ENCODE data around the gene IL10RB. TPM values are rescaled to one million over a fixed set of nuclear protein-coding genes. Genes with fewer than 3 reads are reported as not detected.
"Not testable (repeated sequence)": the region's sequence is repeated elsewhere in the genome, so short reads cannot be mapped to it uniquely, and the experiment has no call there.

The IL10RB gene
- total RNA-seq, 3 donors from 2014 or later = 45.3 to 100 (median 77.0) TPM

DNA sequence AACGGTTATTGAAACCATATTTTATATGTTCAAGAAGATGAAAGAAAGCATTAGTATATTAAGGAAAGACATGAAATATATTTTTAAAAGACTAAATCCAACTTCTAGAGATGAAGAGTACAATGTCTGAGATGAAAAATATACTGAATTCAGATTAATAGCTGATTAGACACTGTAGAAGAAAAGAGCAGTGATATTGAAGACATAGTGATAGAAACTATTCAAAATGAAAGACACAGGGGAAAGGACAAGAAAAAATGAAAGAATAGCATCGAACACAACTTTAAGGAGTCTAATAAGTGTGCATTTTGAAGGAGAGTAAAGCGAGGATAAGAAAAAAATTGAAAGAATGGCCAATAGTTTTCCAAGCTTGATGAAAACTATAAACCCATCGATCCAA is 47.4 kb downstream of the IL10RB start:
- H3K4me3 ChIP-seq = no peak overlapping the region
- intact Hi-C loops (cut with DNase I, micrococcal nuclease) = no loop called here
- TF ChIP-seq, protein P1, sequence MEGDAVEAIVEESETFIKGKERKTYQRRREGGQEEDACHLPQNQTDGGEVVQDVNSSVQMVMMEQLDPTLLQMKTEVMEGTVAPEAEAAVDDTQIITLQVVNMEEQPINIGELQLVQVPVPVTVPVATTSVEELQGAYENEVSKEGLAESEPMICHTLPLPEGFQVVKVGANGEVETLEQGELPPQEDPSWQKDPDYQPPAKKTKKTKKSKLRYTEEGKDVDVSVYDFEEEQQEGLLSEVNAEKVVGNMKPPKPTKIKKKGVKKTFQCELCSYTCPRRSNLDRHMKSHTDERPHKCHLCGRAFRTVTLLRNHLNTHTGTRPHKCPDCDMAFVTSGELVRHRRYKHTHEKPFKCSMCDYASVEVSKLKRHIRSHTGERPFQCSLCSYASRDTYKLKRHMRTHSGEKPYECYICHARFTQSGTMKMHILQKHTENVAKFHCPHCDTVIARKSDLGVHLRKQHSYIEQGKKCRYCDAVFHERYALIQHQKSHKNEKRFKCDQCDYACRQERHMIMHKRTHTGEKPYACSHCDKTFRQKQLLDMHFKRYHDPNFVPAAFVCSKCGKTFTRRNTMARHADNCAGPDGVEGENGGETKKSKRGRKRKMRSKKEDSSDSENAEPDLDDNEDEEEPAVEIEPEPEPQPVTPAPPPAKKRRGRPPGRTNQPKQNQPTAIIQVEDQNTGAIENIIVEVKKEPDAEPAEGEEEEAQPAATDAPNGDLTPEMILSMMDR (IDR thresholded peaks at IDR 0.05) = no peak
- no peak for ATAC-seq
- H3K4me1 ChIP-seq (ENCODE audit: low read depth) = no peaks in the 10 kb centered on the region
- H3K9me3 ChIP-seq = no peaks in the 10 kb centered on the region
- H3K36me3 ChIP-seq (ENCODE audit: low read depth) = no peaks in the 10 kb centered on the region
- DNase-seq = no peak

- TF ChIP-seq, protein P1 (IDR thresholded peaks at IDR 0.05) = no peak
- intact Hi-C loops (cut with DNase I, micrococcal nuclease) = no loop called here
- no peaks in the 10 kb centered on the region for H3K4me1 ChIP-seq (ENCODE audit: low read depth)
- H3K36me3 ChIP-seq (ENCODE audit: low read depth) = no peaks in the 10 kb centered on the region
- ATAC-seq (no peak), DNase-seq (no peak)
- H3K4me3 ChIP-seq = no peak overlapping the region
- H3K9me3 ChIP-seq = no peaks in the 10 kb centered on the region
These were observed 47.9 kb downstream of the IL10RB start for GRCh38 chr21:33314111-33314510.

DNA sequence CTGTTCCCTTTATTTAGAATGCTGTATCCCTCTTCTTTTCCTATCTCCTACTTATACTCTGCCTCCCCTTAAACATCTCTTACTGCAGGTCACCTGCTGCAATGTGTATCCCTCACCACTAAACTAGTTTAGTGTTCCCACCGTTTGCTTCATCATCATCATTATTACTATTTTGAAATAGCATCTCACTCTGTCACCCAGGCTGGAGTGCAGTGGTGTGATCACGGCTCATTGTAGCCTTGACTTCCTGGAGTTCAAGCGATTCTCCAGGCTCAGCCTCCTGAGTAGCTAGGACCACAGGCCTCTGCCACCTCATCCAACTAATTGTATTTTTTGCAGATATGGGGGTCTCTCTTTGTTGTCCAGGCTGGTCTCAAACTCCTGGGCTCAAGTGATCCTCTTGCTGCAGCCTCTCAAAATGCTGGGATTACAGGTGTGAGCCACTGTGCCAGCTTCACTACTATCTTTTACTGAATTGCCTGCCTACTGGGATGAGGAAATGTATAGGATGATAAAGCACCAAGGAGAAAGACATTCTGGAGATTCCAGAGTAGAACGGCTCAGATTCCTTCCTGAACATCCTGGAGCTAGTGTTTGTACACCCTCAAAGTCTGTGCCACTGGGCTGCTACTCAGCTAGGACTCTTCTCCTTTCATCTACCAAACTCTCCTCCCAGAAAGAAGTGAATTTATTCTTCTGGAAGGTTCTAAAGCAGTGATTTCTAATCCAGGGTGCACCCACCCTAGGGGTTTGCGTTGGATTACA is 50.0 kb downstream of the IL10RB start:
- H3K36me3 ChIP-seq (ENCODE audit: low read depth) = no peaks in the 10 kb centered on the region
- intact Hi-C loops (cut with DNase I, micrococcal nuclease) = no loop called here
- TF ChIP-seq, protein P1 (IDR thresholded peaks at IDR 0.05) = no peak
- ATAC-seq = no peak
- H3K9me3 ChIP-seq = no peaks in the 10 kb centered on the region
- no peak for DNase-seq
- H3K4me3 ChIP-seq = no peak overlapping the region
- H3K4me1 ChIP-seq (ENCODE audit: low read depth) = no peaks in the 10 kb centered on the region

GRCh38 chr21:33317145-33317544 is 51.0 kb downstream of the IL10RB start:
- no peak for DNase-seq
- Histone ChIP-seq H3K4me3 (no peak overlapping the region), H3K36me3 (ENCODE audit: low read depth) (no peaks in the 10 kb centered on the region), H3K4me1 (ENCODE audit: low read depth) (no peaks in the 10 kb centered on the region), H3K9me3 (no peaks in the 10 kb centered on the region)
- intact Hi-C loops (cut with DNase I, micrococcal nuclease) = no loop called here
- ATAC-seq = no peak
- TF ChIP-seq, protein P1 (IDR thresholded peaks at IDR 0.05) = no peak

DNA sequence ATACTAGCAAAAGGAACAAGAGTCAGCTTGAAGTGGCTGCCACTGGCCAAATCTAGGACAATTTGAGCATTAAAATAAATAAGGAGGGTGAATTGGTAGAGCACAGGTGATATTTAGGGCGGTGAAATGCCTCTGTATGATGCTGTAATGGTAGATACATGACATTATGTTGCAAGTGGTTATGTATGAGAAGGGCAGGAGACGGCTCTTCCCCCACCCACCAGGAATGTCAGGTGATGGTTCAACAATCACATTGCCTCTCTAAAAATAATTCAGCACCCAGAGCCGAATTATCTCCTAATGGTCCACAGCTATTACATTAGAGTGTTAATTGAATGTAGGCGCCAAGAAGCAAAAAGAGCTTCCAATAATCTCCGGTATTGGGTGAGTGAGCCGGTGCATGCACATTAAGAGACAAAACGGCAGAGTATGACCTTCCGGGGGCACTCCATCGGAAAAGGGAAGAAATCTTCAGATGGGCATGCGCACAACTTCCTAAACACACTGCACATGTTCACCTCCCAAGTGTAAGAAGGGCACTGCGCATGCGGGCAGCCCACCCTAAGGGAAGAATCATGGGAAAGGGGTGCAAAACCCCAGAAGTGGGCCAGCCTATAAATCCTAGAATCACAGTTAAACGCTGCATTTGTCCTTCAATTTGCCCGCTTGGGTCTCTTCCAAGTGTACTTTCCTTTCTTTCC is 51.8 kb downstream of the IL10RB start:
- TF ChIP-seq, protein P1 (IDR thresholded peaks at IDR 0.05) = no peak
- Histone ChIP-seq H3K9me3 (no peaks in the 10 kb centered on the region), H3K36me3 (ENCODE audit: low read depth) (no peaks in the 10 kb centered on the region), H3K4me3 (no peak overlapping the region), H3K4me1 (ENCODE audit: low read depth) (no peaks in the 10 kb centered on the region)
- intact Hi-C loops (cut with DNase I, micrococcal nuclease) = no loop called here
- ATAC-seq (no peak), DNase-seq (no peak)

DNA sequence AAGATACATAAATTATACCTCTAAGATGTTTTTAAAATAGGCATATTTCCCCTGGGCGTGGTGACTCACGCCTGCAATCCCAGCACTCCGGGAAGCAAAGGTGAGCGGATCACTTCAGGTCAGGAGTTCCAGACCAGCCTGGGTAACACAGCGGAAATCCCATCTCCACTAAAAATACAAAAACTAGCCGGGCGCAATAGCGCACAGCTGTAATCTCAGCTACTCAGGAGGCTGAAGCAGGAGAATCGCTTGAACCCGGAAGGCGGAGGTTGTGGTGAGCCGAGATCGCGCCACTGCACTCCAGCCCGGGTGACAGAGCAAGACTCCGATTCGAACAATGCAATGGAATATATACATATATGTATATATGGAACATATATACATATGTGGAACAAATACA is 54.8 kb downstream of the IL10RB start:
- intact Hi-C loops (cut with DNase I, micrococcal nuclease); H3K36me3 ChIP-seq (ENCODE audit: low read depth); H3K4me1 ChIP-seq (ENCODE audit: low read depth); H3K4me3 ChIP-seq; H3K9me3 ChIP-seq; ATAC-seq; DNase-seq: not testable (repeated sequence)

- intact Hi-C loops (cut with DNase I, micrococcal nuclease); DNase-seq; ATAC-seq; H3K9me3 ChIP-seq; H3K4me3 ChIP-seq; H3K36me3 ChIP-seq (ENCODE audit: low read depth): not testable (repeated sequence)
- H3K4me1 ChIP-seq (ENCODE audit: low read depth) = peaks cover 15% of the 10 kb centered on the region
These were observed 57.4 kb downstream of the IL10RB start for GRCh38 chr21:33323610-33324009.

All from mucosa of descending colon (tissue), 3 donors.